Activated CD4-positive, alpha-beta memory T cell treated with anti-CD3 and anti-CD28 coated beads for 36 hours (primary cell): ENCODE results near the gene USP46. TPM values are rescaled to one million over a fixed set of nuclear protein-coding genes. Genes with fewer than 3 reads are reported as not detected.

Experiments used
- CTCF ChIA-PET: fragments of 350-600 bp; sonication (Branson Sonifier 250); formaldehyde crosslinking; loops from one replicate; lab custom pipeline; 2021; ENCODE audit warnings: antibody characterized with exemption, inconsistent platforms; lab: Charles Lee
- POLR2A ChIA-PET: fragments of 350-600 bp; sonication (Branson Sonifier 250); formaldehyde crosslinking; loops from one replicate; lab custom pipeline; 2021; ENCODE audit warnings: antibody characterized with exemption; lab: Charles Lee
- DNase-seq: peaks from one replicate; pipeline ENCODE4 v3.0.0-alpha.2; 2020
- H3K27ac Mint-ChIP-seq: one replicate; pipeline ENCODE4 v1.8.0; 2021; ENCODE audit warnings: mixed read lengths
- H3K27me3 Mint-ChIP-seq: one replicate; pipeline ENCODE4 v1.8.0; 2021; ENCODE audit warnings: mixed read lengths
- H3K36me3 Mint-ChIP-seq: one replicate; pipeline ENCODE4 v1.8.0; 2021; ENCODE audit warnings: mixed read lengths
- H3K4me1 Mint-ChIP-seq: one replicate; pipeline ENCODE4 v1.8.0; 2021; ENCODE audit warnings: low read depth, mixed read lengths
- H3K4me3 Mint-ChIP-seq: one replicate; pipeline ENCODE4 v1.8.0; 2021; ENCODE audit warnings: mild to moderate bottlenecking, mixed read lengths
- H3K9me3 Mint-ChIP-seq: one replicate; pipeline ENCODE4 v1.8.0; 2021; ENCODE audit warnings: mixed read lengths
- intact Hi-C: fragments of 100-400 bp; cut with micrococcal nuclease; formaldehyde crosslinking; loops from one replicate; pipeline ENCODE4 v1.15.1; 2023
- total RNA-seq, 2 experiments: library from RNA; stranded (reverse); gene quantifications; one replicate each; pipeline ENCODE4 v1.2.3, GENCODE V29; 2021

USP46 gene
- total RNA-seq, 2 experiments from 2014 or later: 6.2 to 7.0 TPM

GRCh38 chr4:52637116-52637515, 22.0 kb downstream of the USP46 start:
- intact Hi-C loops: no loop called here
- Mint-ChIP-seq H3K27me3 (no peaks in the 10 kb centered on the region), H3K9me3 (no peaks in the 10 kb centered on the region), H3K27ac (no peak overlapping the region), H3K4me3 (no peak overlapping the region), H3K36me3 (no peaks in the 10 kb centered on the region), H3K4me1 (peaks cover 37% of the 10 kb centered on the region)
- ChIA-PET CTCF (no interaction called here), POLR2A (no interaction called here)
- no peak for DNase-seq

- intact Hi-C loops: no loop called here
- POLR2A ChIA-PET: no interaction called here
- Mint-ChIP-seq H3K27me3 (no peaks in the 10 kb centered on the region), H3K27ac (no peak overlapping the region), H3K4me3 (no peak overlapping the region), H3K36me3 (no peaks in the 10 kb centered on the region), H3K4me1 (peaks cover 26% of the 10 kb centered on the region), H3K9me3 (no peaks in the 10 kb centered on the region)
- CTCF ChIA-PET: interaction anchor here (1.0 kb wide), 1 partner anchor 91 kb away, joined by 3 read pairs; no protein-coding TSS in a partner anchor
- DNase-seq: no peak
Measured at GRCh38 chr4:52635560-52635959, 23.5 kb downstream of the USP46 start.

- no peak for DNase-seq
- CTCF ChIA-PET: interaction anchor here (1.0 kb wide), 1 partner anchor 90 kb away, joined by 3 read pairs; no protein-coding TSS in a partner anchor
Measured at GRCh38 chr4:52635130-52635529, 24.0 kb downstream of the USP46 start.

GRCh38 chr4:52633846-52634245, 25.3 kb downstream of the USP46 start:
- Mint-ChIP-seq H3K27ac (no peak overlapping the region), H3K4me1 (peaks cover 26% of the 10 kb centered on the region), H3K36me3 (peaks cover 1% of the 10 kb centered on the region), H3K4me3 (no peak overlapping the region), H3K9me3 (no peaks in the 10 kb centered on the region), H3K27me3 (no peaks in the 10 kb centered on the region)
- DNase-seq: no peak
- intact Hi-C loops: no loop called here
- ChIA-PET CTCF (no interaction called here), POLR2A (no interaction called here)

More at GRCh38 chr4:52635130-52635529, 24.0 kb downstream of the USP46 start:
- POLR2A ChIA-PET: no interaction called here
- Mint-ChIP-seq H3K27me3 (no peaks in the 10 kb centered on the region), H3K4me3 (no peak overlapping the region), H3K9me3 (no peaks in the 10 kb centered on the region), H3K36me3 (peaks cover 1% of the 10 kb centered on the region), H3K4me1 (peaks cover 26% of the 10 kb centered on the region), H3K27ac (no peak overlapping the region)
- intact Hi-C loops: no loop called here

- CTCF ChIA-PET: no interaction called here
- Mint-ChIP-seq H3K4me3 (no peak overlapping the region), H3K27me3 (no peaks in the 10 kb centered on the region), H3K36me3 (peaks cover 23% of the 10 kb centered on the region), H3K9me3 (no peaks in the 10 kb centered on the region), H3K27ac (no peak overlapping the region), H3K4me1 (peaks cover 3% of the 10 kb centered on the region)
- POLR2A ChIA-PET: no interaction called here
- no peak for DNase-seq
- intact Hi-C loops: no loop called here
Measured at GRCh38 chr4:52628974-52629373, 30.1 kb downstream of the USP46 start.

GRCh38 chr4:52628543-52628942, 30.6 kb downstream of the USP46 start:
- Mint-ChIP-seq H3K4me3 (no peak overlapping the region), H3K36me3 (peaks cover 23% of the 10 kb centered on the region), H3K27ac (no peak overlapping the region), H3K4me1 (peaks cover 3% of the 10 kb centered on the region), H3K27me3 (no peaks in the 10 kb centered on the region), H3K9me3 (no peaks in the 10 kb centered on the region)
- intact Hi-C loops: no loop called here
- DNase-seq: no peak
- ChIA-PET POLR2A (no interaction called here), CTCF (no interaction called here)

- CTCF ChIA-PET: no interaction called here
- no peaks in the 10 kb centered on the region for H3K27me3 Mint-ChIP-seq
- no peak overlapping the region for H3K27ac Mint-ChIP-seq
- intact Hi-C loops: no loop called here
- no peaks in the 10 kb centered on the region for H3K9me3 Mint-ChIP-seq
- POLR2A ChIA-PET: no interaction called here
- H3K4me1 Mint-ChIP-seq: peaks cover under 1% of the 10 kb centered on the region
- peaks cover 25% of the 10 kb centered on the region for H3K36me3 Mint-ChIP-seq
- no peak overlapping the region for H3K4me3 Mint-ChIP-seq
- no peak for DNase-seq
Measured at GRCh38 chr4:52627876-52628275, 31.2 kb downstream of the USP46 start.

- intact Hi-C loops: no loop called here
- CTCF ChIA-PET: no interaction called here
- no peak for DNase-seq
- Mint-ChIP-seq H3K27me3 (no peaks in the 10 kb centered on the region), H3K4me1 (peaks cover 6% of the 10 kb centered on the region), H3K9me3 (no peaks in the 10 kb centered on the region), H3K27ac (no peak overlapping the region), H3K36me3 (peaks cover 38% of the 10 kb centered on the region), H3K4me3 (no peak overlapping the region)
- POLR2A ChIA-PET: no interaction called here
Measured at GRCh38 chr4:52625216-52625615, 33.9 kb downstream of the USP46 start.

GRCh38 chr4:52622564-52622963, 36.5 kb downstream of the USP46 start:
- Mint-ChIP-seq H3K36me3 (peaks cover 32% of the 10 kb centered on the region), H3K9me3 (no peaks in the 10 kb centered on the region), H3K4me1 (peaks cover 28% of the 10 kb centered on the region), H3K27me3 (no peaks in the 10 kb centered on the region), H3K27ac (no peak overlapping the region), H3K4me3 (no peak overlapping the region)
- ChIA-PET CTCF (no interaction called here), POLR2A (no interaction called here)
- DNase-seq: no peak
- intact Hi-C loops: no loop called here

GRCh38 chr4:52621567-52621966, 37.5 kb downstream of the USP46 start:
- H3K9me3 Mint-ChIP-seq: no peaks in the 10 kb centered on the region
- peaks cover 32% of the 10 kb centered on the region for H3K36me3 Mint-ChIP-seq
- peaks cover 32% of the 10 kb centered on the region for H3K4me1 Mint-ChIP-seq
- intact Hi-C loops: no loop called here
- ChIA-PET CTCF (no interaction called here), POLR2A (no interaction called here)
- H3K4me3 Mint-ChIP-seq: no peak overlapping the region
- H3K27ac Mint-ChIP-seq: no peak overlapping the region
- no peak for DNase-seq
- no peaks in the 10 kb centered on the region for H3K27me3 Mint-ChIP-seq

GRCh38 chr4:52619591-52619931, 39.5 kb downstream of the USP46 start:
- H3K4me1 Mint-ChIP-seq: peaks cover 44% of the 10 kb centered on the region
- CTCF ChIA-PET: no interaction called here
- H3K36me3 Mint-ChIP-seq: peaks cover 20% of the 10 kb centered on the region
- H3K4me3 Mint-ChIP-seq: no peak overlapping the region
- H3K27me3 Mint-ChIP-seq: no peaks in the 10 kb centered on the region
- POLR2A ChIA-PET: interaction anchor here (1.2 kb wide), 1 partner anchor 93 kb away, joined by 4 read pairs; no protein-coding TSS in a partner anchor
- H3K9me3 Mint-ChIP-seq: no peaks in the 10 kb centered on the region
- intact Hi-C loops: no loop called here
- no peak overlapping the region for H3K27ac Mint-ChIP-seq
- DNase-seq: no peak

- H3K9me3 Mint-ChIP-seq: no peaks in the 10 kb centered on the region
- H3K36me3 Mint-ChIP-seq: peaks cover 18% of the 10 kb centered on the region
- ChIA-PET CTCF (interaction anchor here (1.8 kb wide), 1 partner anchor 31 kb away, joined by 4 read pairs; no protein-coding TSS in a partner anchor), POLR2A (no interaction called here)
- no peak for DNase-seq
- H3K4me3 Mint-ChIP-seq: no peak overlapping the region
- H3K27ac Mint-ChIP-seq: no peak overlapping the region
- intact Hi-C loops: no loop called here
- peaks cover 44% of the 10 kb centered on the region for H3K4me1 Mint-ChIP-seq
- no peaks in the 10 kb centered on the region for H3K27me3 Mint-ChIP-seq
Measured at GRCh38 chr4:52618795-52619590, 40.1 kb downstream of the USP46 start.
